Erythroblast (primary cell): ENCODE measurements around the gene SZT2.
"Not testable (repeated sequence)": the region's sequence is repeated elsewhere in the genome, so short reads cannot be mapped to it uniquely, and the experiment has no call there.

ENCODE experiments used
- DNase-seq, 2 experiments: peaks; one replicate each; lab custom pipeline; 2025; lab: John Stamatoyannopoulos, UW
- GATA1 ChIP-seq: IDR thresholded peaks from 2 replicates; pipeline ENCODE4 v1.6.1; 2011; ENCODE audit warnings: low read depth, mild to moderate bottlenecking, control low read depth, low read length, moderate library complexity
- POLR2A ChIP-seq: IDR thresholded peaks from 2 replicates; pipeline ENCODE4 v1.6.1; 2011; ENCODE audit warnings: mild to moderate bottlenecking, low read length

Gene SZT2

DNA sequence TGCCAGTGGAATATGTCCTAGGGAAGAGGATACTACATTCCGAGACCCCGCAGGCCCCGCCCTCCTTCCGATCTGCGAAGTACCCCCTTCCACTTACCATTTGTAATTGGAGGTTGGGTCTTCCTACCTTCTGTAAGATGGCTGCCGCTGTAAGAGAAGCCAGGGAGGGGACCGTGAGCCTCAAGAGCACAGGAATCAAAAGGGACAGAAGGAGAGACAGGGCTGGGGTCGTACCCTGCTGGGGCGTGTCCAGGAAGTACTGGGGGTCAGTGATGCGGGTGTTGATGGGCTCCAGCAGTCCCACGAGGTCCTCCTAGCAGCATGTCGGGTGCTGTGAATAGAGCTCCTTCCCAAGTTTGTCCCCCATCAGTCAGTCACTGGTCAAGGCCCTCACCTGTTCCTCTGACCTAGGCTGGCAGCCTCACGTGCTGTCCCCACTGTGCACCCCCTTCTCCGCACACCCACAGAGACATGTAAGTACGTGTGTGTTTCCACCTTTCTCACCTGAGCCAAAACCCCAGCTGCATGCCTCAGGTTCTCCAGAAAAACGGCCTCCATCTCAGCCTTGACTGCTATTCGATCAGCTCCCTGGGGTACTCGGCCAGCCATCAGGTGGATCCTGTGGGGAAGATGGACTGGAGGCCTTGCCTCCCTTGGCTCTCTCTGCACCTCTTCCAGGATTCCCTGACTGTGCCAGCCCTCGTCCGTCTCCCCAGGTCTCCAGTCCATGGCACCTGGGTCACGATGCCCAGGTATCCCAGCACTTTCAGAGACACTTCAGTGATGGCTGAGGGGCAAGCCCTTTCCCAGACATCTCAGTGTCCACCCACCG, 62.2 kb downstream of the SZT2 start:
- no peak for DNase-seq
- TF ChIP-seq POLR2A, result no peak
- no peak for TF ChIP-seq GATA1

DNA sequence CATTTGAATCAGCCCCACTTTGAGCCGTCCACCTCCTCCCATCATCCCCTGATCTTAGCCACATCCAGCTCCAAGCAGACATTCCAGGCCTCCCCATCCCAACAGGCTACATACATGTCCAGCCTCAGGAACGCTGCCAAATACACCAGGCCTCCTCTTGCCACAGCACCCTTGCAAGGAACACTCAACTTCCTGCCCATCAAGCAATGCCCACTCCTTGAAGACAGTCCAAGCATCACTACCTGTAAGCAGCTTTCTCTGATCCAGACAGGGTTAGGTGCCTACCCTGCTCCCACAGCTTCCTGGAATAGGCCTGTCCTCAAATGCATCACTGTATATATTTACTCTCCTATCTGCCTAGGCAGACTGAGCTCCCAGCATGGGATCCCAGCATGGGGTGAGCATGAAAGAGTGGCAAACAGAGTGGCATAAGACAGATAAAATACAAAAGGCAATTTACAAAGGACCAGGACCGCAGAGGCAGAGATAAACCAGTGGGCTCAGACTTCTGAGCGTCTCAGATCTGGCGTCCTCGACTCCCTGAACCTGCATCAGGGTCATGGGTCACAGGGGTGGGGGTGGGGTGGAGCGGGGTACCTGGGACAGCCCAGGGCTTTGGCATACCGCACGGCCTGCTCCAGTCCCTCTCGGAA, 63.2 kb downstream of the SZT2 start:
- no peak for TF ChIP-seq POLR2A
- TF ChIP-seq GATA1, result no peak

DNA sequence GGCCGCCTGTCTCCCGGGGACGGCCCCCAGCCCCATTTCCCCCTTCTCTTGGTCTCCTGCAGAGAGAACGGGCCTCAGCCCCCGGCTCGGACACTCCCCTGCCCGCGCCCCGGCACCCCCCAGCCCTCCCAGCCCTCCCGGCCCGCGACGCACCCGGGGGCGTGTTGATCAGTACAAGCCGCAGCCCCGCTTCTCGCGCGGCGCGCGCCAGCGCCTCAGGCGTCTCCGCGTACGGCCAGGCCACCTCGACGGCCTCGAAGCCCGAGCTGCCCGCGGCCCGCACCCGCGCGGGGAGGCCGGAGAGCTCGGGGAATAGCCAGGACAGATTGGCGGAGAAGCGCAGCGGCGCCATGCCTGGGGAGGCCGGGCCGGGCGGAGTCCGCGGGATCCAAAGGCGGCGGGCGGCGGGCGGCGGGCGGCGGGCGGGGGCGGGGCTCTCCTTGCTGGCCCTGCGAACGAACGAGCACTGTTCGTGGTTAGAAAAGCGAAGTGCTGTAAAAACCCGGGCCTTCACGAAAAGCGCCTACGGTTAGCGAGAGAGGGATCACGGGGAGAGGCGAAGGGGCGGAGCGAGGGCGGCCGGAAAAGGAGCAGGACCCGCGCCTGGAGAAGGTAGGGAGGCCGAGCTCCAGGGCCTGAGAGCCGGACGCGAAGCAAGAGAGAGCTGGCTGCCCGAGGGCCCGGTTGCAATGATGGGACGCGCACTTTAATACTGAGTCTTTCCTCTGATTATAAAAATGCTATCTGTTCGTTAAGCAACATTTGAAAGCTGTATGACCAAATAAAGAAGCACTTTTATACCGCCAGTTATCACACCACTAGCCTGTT, 64.0 kb downstream of the SZT2 start, which contains the start of gene HYI:
Gene HYI, minus strand, starts transcription at position 490 of the 828 bp plus-strand sequence. Its CDS starts 138 bp downstream, at position 352.
- peak; percentile 81 to 84 for DNase-seq
- no peak for TF ChIP-seq GATA1
- TF ChIP-seq POLR2A, result no peak

More for the DNA sequence above, 63.2 kb downstream of the SZT2 start:
- peak; percentile 36 to 45 for DNase-seq

DNA sequence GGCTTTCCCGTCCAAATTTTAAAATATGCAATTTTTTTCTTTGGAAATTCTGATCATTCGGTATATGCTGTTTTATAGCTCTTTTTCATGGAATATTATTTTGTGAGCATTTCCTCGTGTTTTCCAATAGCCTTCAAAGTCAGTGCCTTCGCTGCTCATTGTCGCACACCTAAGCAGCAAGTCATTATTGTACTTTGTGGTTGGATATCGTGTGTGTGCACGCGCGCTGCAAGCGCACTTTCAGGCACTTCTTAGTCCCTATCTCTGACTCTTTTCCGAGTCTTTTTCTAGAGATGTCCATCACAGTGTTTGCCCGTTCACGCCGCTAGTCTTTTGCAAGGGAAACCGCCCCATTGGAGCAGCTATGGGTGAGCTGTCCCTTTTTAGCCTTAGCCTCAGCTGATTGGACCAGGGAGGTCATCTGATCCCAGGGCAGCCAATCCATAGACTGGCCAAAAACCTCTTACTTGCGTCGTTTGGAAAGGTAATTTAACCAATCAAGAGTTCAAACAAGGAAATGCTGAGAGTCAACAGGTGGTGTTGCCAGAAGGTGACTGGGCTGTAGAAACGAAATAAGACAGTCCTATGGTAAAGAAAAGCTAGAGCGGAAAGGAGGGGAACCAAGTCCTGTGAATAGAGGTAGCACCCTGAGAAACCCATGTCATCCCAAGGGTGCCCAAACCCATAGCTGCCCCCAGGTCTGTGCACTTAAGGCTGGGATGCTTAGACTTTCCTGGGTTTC, 64.7 kb downstream of the SZT2 start:
- TF ChIP-seq GATA1, result no peak
- peak; percentile 57 for TF ChIP-seq POLR2A
- DNase-seq, result peak; percentile 73 to 82

DNA sequence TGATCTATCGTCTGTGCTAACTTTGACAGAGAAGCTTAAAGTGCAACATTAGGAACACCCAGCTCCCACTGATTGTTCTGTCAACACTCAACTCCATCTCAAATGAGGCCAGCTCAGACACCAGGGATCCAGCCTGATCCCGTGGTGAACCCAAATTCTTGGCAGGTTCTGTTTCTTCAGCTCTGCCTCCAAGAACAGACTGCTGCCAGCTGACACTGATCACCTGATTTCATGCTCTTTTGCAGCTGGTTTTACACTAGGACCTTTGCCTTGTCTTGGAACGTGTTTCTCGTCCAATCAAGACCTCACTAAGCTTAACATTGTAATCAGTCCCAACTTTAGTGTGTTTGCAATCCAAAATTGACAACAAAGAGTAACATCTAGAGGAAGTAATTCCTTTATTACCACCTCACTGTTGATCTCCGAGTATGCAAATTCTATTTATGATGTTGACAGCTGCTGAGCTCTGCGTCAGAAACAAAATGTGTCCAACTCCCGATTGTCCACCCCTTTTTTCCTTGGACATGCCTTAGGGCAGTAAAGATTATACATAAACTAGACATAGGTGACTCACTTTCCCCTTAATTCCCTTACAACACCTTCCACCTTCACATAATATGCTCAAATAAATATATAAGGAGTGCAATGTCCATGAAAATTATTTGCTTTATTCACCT, 65.7 kb downstream of the SZT2 start:
- TF ChIP-seq GATA1, result no peak
- no peak for TF ChIP-seq POLR2A
- DNase-seq, result no peak

DNA sequence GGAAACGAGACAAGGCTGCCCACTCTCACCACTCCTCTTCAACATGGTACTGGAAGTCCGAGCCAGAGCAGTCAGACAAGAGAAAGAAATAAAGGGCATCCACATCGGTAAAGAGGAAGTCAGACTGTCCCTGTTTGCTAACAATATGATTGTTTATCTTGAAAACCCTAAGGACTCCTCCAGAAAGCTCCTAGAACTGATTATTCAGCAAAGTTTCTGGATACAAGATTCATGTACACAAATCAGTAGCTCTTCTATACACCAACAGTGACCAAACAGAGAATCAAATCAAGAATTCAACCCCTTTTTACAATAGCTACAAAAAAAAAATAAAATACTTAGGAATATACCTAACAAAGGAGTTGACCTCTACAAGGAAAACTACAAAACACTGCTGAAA, 68.7 kb downstream of the SZT2 start:
- not testable (repeated sequence) for DNase-seq

DNA sequence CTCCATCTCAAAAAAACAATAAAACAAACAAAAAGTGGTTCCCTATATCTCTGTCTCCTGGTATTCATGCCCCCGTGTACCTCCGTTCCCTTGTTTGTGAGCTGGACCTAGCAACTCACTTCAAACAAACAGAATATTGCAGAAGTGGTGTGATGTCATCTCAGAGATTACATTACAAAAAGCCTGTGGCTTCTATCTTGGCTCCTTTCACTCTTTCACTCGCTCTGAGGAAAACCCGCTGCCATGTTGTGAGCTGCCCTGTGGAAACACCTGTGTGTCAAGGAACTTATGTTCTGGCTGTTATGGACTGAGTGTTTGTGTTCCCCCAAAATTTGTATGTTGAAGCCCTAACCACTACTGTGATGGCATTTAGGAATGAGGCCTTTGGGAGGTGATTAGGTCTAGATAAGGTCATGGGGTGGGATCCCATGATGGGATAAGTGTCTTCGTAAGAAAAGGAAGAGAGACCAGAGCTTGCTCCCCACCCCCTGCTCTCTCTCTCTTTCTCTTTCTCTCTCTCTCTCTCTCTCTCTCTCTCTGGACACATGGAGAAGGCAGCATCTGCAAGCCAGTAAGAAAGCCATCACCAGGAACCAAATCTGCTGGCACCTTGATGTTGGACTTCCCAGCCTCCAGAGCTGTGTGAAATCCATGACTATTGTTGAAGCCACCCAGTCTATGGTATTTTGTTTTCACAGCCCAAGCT, 71.4 kb downstream of the SZT2 start:
- no peak for DNase-seq
- no peak for TF ChIP-seq POLR2A
- TF ChIP-seq GATA1, result no peak

DNA sequence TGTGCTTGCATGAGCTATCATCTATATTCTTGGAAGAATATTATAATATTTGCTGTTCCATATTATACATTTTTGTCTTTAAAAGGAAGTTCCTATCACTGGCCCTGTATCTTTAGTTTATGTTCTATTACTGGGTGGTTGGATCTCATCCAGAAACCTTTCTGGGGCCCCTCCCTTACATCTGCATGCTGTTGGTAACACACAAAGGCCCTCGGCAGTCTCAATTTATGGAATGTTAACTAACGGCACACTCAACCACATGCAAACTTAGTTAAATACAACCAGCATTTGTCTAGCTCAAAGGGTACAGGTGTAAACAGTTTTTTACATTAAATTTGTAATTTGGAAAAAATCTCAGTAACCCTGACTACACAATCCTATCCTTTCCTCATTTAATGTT, 73.8 kb downstream of the SZT2 start:
- DNase-seq, result no peak
- TF ChIP-seq GATA1, result no peak
- no peak for TF ChIP-seq POLR2A

DNA sequence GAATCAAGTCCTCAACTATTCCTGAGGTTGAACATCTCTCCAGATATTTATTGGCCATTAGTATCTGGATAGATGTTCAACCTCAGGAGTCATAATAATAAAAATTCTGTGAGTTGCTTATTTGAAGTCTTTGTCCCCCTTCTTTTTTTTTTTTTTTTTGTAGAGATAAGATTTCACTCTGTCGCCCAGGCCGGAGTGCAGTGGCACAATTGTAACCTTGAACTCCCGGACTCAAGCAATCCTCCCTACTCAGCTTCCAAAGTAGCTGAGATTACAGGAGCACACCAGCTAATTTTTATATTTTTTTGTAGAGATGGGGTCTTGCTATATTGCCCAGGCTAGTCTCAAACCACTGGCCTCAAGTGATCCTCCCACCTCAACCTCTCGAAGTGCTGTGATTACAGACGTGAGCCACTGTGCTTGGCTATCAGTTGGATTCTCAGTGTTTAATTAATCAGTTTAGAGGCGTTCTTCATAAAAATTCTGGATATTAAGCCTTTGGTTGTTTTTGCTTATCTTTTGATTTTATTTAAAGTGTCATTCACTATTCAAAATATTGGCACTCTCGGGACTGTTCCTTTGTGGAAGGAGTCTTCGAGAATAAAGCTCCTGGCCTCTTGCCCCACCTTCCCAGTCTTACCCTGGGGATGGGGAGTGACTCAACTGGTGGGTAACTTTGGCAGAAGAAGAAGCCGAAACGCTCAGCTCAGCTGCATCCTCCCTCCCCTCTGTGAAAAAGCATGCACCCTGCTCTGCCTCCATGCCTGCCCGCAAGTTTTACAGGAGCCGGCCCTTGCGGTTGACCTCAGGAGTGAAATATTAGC, 75.2 kb downstream of the SZT2 start:
- TF ChIP-seq POLR2A, result no peak
- no peak for TF ChIP-seq GATA1
- no peak for DNase-seq

DNA sequence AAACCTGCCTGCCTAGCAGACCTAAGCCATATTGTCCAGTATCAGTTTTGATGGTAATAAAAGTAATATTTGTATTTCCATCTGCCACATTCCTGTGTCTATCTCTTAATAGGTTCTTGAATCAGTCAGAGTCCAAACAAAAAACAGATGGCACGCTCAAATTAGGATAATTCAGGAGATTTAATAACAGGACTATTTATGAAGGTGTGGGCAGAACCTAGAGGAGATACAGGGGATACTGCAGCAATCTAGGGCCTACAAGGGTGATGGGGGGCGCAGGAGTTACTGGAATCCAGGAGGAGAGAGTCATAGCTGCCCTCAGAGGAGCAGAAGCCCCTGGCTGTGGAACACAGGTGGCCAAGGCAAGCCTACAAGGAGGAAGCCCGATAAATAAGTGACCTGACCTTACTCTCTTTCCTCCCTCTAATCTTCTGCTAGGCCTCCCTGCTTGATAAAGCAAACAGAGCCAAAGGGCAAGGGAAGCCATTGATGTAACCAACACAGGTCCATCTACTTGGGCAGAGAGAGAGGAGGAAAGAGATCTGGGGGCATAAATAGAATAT, 75.9 kb downstream of the SZT2 start:
- no peak for DNase-seq
- TF ChIP-seq GATA1 (no peak), POLR2A (no peak)

DNA sequence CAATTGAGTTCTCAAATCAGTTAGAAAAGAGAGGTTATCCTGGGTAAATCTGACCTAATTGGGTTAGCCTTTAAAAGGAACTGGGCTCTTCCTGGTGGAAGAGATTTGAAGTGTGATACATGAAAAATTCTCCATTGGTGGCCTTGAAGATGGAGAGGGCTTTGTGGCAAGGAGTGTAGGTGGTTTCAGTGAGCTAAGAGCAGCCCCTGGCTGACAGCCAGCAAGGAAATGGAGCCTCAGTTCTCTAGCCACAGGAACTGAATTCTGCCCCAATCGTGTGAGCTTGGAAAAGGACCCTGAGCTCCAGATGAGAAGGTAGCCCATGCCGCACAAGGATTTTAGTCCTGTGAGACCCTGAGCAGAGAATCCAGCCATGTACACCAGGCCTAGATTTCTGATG, 76.7 kb downstream of the SZT2 start:
- no peak for DNase-seq
- TF ChIP-seq GATA1 (no peak), POLR2A (no peak)
